ENCODE results near the gene ANKRD23.

- no peak for TF ChIP-seq SUZ12 (IDR thresholded peaks at IDR 0.05; ENCODE audit: extremely low read depth, insufficient read depth, insufficient read length)
- no peak for TF ChIP-seq ZNF274 (IDR thresholded peaks at IDR 0.05; ENCODE audit: low read depth, low read length)
- TF ChIP-seq YY1 (IDR thresholded peaks at IDR 0.05; ENCODE audit: insufficient read depth, insufficient read length) = no peak
Measured at GRCh38 chr2:96816127-96816835, 27.5 kb downstream of the ANKRD23 start, which contains the start of gene CNNM3.

Data from NT2/D1 (cell line).